ENCODE measurements around the gene FKBP5.
"Not testable (repeated sequence)": the region's sequence is repeated elsewhere in the genome, so short reads cannot be mapped to it uniquely, and the experiment has no call there.

Gene FKBP5

GRCh38 chr6:35687658-35688604 lies 784 bp downstream of the FKBP5 start:
- no peak for DNase-seq

GRCh38 chr6:35686873-35687555 lies 1.7 kb downstream of the FKBP5 start:
- no peak for DNase-seq

GRCh38 chr6:35686436-35686835 lies 2.3 kb downstream of the FKBP5 start:
- DNase-seq, result no peak

GRCh38 chr6:35683267-35683666 lies 5.4 kb downstream of the FKBP5 start:
- no peak for DNase-seq

GRCh38 chr6:35681298-35681697 lies 7.4 kb downstream of the FKBP5 start:
- DNase-seq, result no peak

GRCh38 chr6:35679399-35679798 lies 9.3 kb downstream of the FKBP5 start:
- no peak for DNase-seq

GRCh38 chr6:35678814-35679213 lies 9.9 kb downstream of the FKBP5 start:
- no peak for DNase-seq

- no peak for DNase-seq
These were observed 10.6 kb downstream of the FKBP5 start for GRCh38 chr6:35678021-35678654.

- no peak for DNase-seq
These were observed 11.3 kb downstream of the FKBP5 start for GRCh38 chr6:35677456-35677855.

- DNase-seq, result no peak
These were observed 12.8 kb downstream of the FKBP5 start for GRCh38 chr6:35675871-35676459.

- no peak for DNase-seq
These were observed 14.1 kb downstream of the FKBP5 start for GRCh38 chr6:35674594-35674993.

- no peak for DNase-seq
These were observed 15.0 kb downstream of the FKBP5 start for GRCh38 chr6:35673755-35674154.

GRCh38 chr6:35673284-35673666 lies 15.4 kb downstream of the FKBP5 start:
- DNase-seq, result not testable (repeated sequence)

GRCh38 chr6:35670453-35670852 lies 18.3 kb downstream of the FKBP5 start:
- not testable (repeated sequence) for DNase-seq

- no peak for DNase-seq
These were observed 19.2 kb downstream of the FKBP5 start for GRCh38 chr6:35669451-35670045.

- no peak for DNase-seq
These were observed 19.8 kb downstream of the FKBP5 start for GRCh38 chr6:35668744-35669450.

- DNase-seq, result no peak
These were observed 20.6 kb downstream of the FKBP5 start for GRCh38 chr6:35668096-35668495.

- no peak for DNase-seq
These were observed 23.1 kb downstream of the FKBP5 start for GRCh38 chr6:35665573-35665972.

GRCh38 chr6:35664945-35665344 lies 23.8 kb downstream of the FKBP5 start:
- DNase-seq, result no peak

- DNase-seq, result no peak
These were observed 25.1 kb downstream of the FKBP5 start for GRCh38 chr6:35663447-35664235.

GRCh38 chr6:35662999-35663398 lies 25.7 kb downstream of the FKBP5 start:
- no peak for DNase-seq

Measured in amniotic stem cell (primary cell).